ENCODE measurements around the gene MROH2A.

The MROH2A gene

GRCh38 chr2:233802132-233802815 lies 24.1 kb downstream of the MROH2A start:
- no peak for DNase-seq

- DNase-seq, result no peak
Measured at GRCh38 chr2:233803292-233803911, 25.3 kb downstream of the MROH2A start.

GRCh38 chr2:233803994-233804393 lies 25.9 kb downstream of the MROH2A start:
- no peak for DNase-seq

GRCh38 chr2:233807215-233807865 lies 29.2 kb downstream of the MROH2A start:
- no peak for DNase-seq

GRCh38 chr2:233807966-233808935 lies 30.1 kb downstream of the MROH2A start:
- no peak for DNase-seq

GRCh38 chr2:233810385-233810784 lies 32.3 kb downstream of the MROH2A start:
- DNase-seq, result no peak

- DNase-seq, result no peak
Measured at GRCh38 chr2:233811087-233811486, 33.0 kb downstream of the MROH2A start.

- no peak for DNase-seq
Measured at GRCh38 chr2:233811732-233812131, 33.6 kb downstream of the MROH2A start.

GRCh38 chr2:233813236-233814055 lies 35.3 kb downstream of the MROH2A start:
- DNase-seq, result no peak

- DNase-seq, result no peak
Measured at GRCh38 chr2:233814056-233814835, 36.1 kb downstream of the MROH2A start.

- no peak for DNase-seq
Measured at GRCh38 chr2:233815861-233816260, 37.7 kb downstream of the MROH2A start.

GRCh38 chr2:233816334-233816733 lies 38.2 kb downstream of the MROH2A start:
- no peak for DNase-seq

- DNase-seq, result no peak
Measured at GRCh38 chr2:233816771-233817170, 38.6 kb downstream of the MROH2A start.

GRCh38 chr2:233817361-233817911 lies 39.3 kb downstream of the MROH2A start:
- no peak for DNase-seq

GRCh38 chr2:233817995-233818638 lies 40.0 kb downstream of the MROH2A start:
- no peak for DNase-seq

GRCh38 chr2:233818639-233819621 lies 40.8 kb downstream of the MROH2A start:
- no peak for DNase-seq

- DNase-seq, result no peak
Measured at GRCh38 chr2:233819884-233820773, 42.0 kb downstream of the MROH2A start.

GRCh38 chr2:233820774-233821105 lies 42.6 kb downstream of the MROH2A start:
- DNase-seq, result no peak

Data from CD4-positive, alpha-beta T cell treated with Interferon gamma for 1 hour (primary cell).